Adrenal gland (tissue), 5 donors: Measurements from ENCODE around the gene WASHC2C.
"Not testable (repeated sequence)": the region's sequence is repeated elsewhere in the genome, so short reads cannot be mapped to it uniquely, and the experiment has no call there.

Source experiments
- POLR2A ChIP-seq, 2 donors: fragments of 450-650 bp; IDR thresholded peaks; one replicate each; pipeline ENCODE4 v1.6.1; 2017; ENCODE audit warnings: antibody characterized with exemption in 2 of 2, mild to moderate bottlenecking in 2 of 2, moderate library complexity in 1 of 2
- TF ChIP-seq, protein P1 (sequence below), 6 experiments: fragments of 450-650 bp in 4 of 6; fragments of 200-600 bp in 2 of 6; sonication (generic) in 1 of 6; IDR thresholded peaks; 1 replicate in 5 of 6; 2 replicates in 1 of 6; pipeline versions ENCODE4 v1.5.1 to v1.8.0; 2016 to 2021; ENCODE audit warnings: antibody characterized with exemption in 6 of 6, mild to moderate bottlenecking in 2 of 6, moderate library complexity in 1 of 6
- donor health status: DM: no; HTN: no; CAD: no.

- TF ChIP-seq POLR2A (IDR thresholded peaks at IDR 0.05) = not testable (repeated sequence)
- TF ChIP-seq, protein P1, sequence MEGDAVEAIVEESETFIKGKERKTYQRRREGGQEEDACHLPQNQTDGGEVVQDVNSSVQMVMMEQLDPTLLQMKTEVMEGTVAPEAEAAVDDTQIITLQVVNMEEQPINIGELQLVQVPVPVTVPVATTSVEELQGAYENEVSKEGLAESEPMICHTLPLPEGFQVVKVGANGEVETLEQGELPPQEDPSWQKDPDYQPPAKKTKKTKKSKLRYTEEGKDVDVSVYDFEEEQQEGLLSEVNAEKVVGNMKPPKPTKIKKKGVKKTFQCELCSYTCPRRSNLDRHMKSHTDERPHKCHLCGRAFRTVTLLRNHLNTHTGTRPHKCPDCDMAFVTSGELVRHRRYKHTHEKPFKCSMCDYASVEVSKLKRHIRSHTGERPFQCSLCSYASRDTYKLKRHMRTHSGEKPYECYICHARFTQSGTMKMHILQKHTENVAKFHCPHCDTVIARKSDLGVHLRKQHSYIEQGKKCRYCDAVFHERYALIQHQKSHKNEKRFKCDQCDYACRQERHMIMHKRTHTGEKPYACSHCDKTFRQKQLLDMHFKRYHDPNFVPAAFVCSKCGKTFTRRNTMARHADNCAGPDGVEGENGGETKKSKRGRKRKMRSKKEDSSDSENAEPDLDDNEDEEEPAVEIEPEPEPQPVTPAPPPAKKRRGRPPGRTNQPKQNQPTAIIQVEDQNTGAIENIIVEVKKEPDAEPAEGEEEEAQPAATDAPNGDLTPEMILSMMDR (IDR thresholded peaks at IDR 0.05) = not testable (repeated sequence)
These were observed 14.9 kb downstream of the WASHC2C start for GRCh38 chr10:45742014-45742413.
